Muscle layer of colon (tissue), 2 donors: ENCODE data around the gene CACNB1.

Experiments used
- H3K27ac ChIP-seq: one replicate; pipeline ENCODE4 v1.7.0; 2013; ENCODE audit warnings: low read depth, mild to moderate bottlenecking, low read length, moderate library complexity
- H3K27me3 ChIP-seq, 2 donors: one replicate each; pipeline ENCODE4 v1.7.0; 2013; ENCODE audit warnings: low read length in 2 of 2, mild to moderate bottlenecking in 2 of 2; ENCODE audit not compliant: insufficient read depth in 2 of 2, control insufficient read depth in 1 of 2
- H3K36me3 ChIP-seq: one replicate; pipeline ENCODE4 v1.7.0; 2013; ENCODE audit warnings: mild to moderate bottlenecking, low read length; ENCODE audit not compliant: insufficient read depth
- H3K4me1 ChIP-seq: one replicate; pipeline ENCODE4 v1.7.0; 2013; ENCODE audit warnings: mild to moderate bottlenecking, low read length; ENCODE audit not compliant: insufficient read depth
- H3K4me3 ChIP-seq, 2 donors: one replicate each; pipeline ENCODE4 v1.7.0; 2013; ENCODE audit warnings: low read length in 2 of 2, low read depth in 1 of 2, mild to moderate bottlenecking in 1 of 2, moderate library complexity in 1 of 2
- H3K9ac ChIP-seq: one replicate; pipeline ENCODE4 v1.7.0; 2013; ENCODE audit warnings: low read length
- H3K9me3 ChIP-seq: one replicate; pipeline ENCODE4 v1.7.0; 2013; ENCODE audit warnings: mild to moderate bottlenecking, low read length
- donor health status: abdominal sarcoma.
- donor health status: Adenocarcinoma of cecum.

The CACNB1 gene

DNA sequence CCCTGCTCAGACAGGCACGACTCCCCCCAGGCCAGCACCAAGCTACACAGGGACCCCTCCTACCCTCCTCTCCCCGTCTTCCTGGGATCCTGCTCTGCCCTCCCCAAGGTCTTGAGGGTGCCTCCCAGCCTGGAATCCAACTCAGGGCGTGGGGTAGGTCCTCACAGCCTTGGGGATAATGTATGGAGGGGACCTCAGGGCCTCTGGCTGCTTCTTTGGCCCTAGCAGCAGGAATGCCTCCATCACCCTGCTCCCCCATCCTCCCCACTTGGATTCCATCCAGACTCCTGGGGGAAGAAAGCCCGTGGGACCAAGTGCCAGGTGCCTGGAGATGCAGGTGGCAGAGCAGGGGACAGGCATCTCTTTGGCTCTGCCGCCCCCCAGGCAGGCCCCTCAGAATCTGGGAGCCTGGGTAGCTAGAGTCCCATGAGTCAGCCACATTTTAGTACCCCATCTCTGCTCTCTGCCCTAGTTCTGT lies 39.0 kb upstream of the CACNB1 start:
- Histone ChIP-seq H3K4me1 (peaks cover 5% of the 10 kb centered on the region), H3K27me3 (peaks cover 12 to 38% of the 10 kb centered on the region in 2 donors), H3K36me3 (no peaks in the 10 kb centered on the region), H3K27ac (no peak overlapping the region), H3K9ac (no peak overlapping the region), H3K9me3 (no peaks in the 10 kb centered on the region), H3K4me3 (no peak overlapping the region)

DNA sequence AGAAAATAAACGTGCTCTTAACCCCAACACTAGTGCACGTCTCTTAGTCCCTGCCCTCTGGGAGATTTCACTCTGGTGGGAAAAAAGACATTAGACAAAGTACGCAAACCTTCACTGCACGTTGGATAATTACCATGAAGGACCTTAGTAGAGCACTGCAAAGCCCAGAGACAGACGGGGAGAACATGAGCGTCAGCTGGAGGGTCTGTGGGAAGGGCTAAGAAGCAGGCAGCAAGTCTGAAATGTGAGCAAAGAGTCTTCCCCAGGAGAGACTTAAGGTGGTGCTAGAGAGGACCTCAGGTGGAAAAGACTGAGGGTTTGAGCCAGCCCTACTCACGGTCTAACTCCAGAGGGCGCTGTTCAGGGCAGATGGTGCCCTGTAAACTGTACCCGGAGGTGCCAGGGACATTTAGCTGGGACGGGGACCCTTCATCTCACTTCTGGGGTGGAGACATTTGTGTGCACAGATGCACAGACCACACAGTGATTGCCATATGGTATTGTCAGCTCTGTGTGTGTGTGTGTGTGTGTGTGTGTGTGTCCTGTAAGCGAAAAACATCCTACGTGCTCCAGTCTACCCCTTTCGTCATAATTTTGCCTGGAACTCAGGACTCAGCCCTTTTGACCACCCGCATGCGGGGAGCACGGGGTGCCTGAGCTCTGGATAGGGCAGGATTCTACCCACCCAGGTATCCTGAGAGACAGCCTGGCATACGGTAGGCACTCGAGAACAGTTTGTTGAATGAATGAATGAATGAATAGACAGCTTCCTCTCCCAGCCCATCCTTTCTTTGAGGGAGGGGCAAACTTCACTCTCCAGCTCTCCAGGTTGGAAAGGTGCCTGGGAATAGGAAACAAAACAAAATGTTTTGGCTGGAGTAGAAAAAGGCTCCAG lies 38.3 kb upstream of the CACNB1 start:
- peaks cover 15 to 45% of the 10 kb centered on the region in 2 donors for H3K27me3 ChIP-seq
- H3K4me1 ChIP-seq = peaks cover 6% of the 10 kb centered on the region
- no peaks in the 10 kb centered on the region for H3K36me3 ChIP-seq
- no peak overlapping the region for H3K27ac ChIP-seq
- H3K9ac ChIP-seq = no peak overlapping the region
- no peaks in the 10 kb centered on the region for H3K9me3 ChIP-seq
- H3K4me3 ChIP-seq = no peak overlapping the region

DNA sequence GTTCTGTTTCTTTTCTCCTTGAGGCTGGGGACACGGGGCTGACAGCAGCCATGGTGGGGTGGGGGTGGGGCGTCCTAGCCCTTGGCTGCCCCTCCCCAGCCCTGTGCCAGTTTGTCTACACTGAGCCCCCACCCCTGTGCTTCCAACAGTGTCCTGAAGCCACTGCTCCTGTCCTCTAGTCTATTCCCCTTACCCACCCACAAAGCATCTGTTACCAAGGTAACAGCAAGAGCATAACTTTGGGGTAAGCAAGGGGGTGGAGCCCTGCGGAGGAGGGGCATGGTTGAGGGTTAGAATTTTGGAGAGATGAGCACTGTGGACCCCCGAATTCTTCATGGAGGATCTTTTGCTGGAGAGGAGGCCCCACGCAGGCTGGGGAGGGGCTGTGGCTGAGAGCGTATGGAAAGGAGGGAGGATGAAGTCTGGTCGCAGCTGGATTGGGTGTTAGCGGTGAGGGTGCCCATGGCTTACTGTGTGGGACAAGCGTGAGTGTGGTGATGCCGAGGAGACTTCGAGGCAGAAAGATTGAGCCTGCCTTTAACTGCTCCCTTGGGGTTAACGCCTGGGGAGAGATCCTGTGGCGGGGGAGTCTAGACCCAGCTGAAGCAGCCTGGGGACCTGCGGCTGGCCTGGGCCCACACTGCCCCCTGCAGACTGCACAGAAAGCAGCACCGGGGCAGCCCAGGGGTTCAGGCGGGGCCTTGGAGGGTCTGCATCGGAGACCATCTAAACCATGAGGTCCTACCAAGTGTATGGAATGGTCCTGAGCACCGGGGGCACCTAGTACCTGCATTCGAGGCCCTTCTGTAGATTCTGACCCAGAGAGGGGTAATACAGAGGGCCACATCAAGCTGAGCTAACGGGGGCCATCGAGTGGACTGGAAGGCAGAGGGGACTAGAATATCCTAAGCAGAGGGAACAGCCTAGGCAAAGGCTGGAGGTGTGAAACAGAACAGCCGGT lies 34.4 kb upstream of the CACNB1 start:
- Histone ChIP-seq H3K27ac (no peak overlapping the region), H3K9me3 (no peaks in the 10 kb centered on the region), H3K4me1 (peaks cover 6% of the 10 kb centered on the region), H3K4me3 (no peak overlapping the region), H3K9ac (no peak overlapping the region), H3K36me3 (no peaks in the 10 kb centered on the region), H3K27me3 (peaks cover 15 to 50% of the 10 kb centered on the region in 2 donors)

DNA sequence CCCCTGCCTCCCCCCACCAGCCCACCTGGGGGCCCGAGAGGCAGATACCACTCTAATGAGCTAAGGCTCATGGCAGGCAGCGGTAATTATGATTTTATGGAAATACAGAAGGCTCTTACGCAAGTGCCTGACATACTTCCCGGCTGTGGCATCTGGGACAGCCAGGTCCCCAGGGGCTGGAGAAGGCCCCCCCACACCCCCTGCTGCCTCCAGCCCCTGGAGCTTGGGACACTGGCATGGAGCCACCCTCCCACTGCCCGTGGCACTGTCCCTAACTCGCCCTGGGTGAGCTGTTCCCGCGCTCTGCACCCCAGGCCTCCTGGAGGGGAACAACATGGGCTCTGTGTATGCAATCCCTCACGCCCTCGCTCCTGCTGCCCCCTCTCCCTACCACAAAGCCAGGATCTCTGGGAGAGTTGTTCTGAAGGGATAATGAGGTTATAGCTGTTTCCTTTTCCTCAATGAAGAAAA lies 33.7 kb upstream of the CACNB1 start:
- no peaks in the 10 kb centered on the region for H3K36me3 ChIP-seq
- peaks cover 9% of the 10 kb centered on the region for H3K4me1 ChIP-seq
- no peaks in the 10 kb centered on the region for H3K9me3 ChIP-seq
- H3K9ac ChIP-seq = no peak overlapping the region
- H3K27me3 ChIP-seq = peaks cover 18 to 50% of the 10 kb centered on the region in 2 donors
- no peak overlapping the region for H3K4me3 ChIP-seq
- H3K27ac ChIP-seq = no peak overlapping the region

GRCh38 chr17:39230361-39230760 lies 32.9 kb upstream of the CACNB1 start:
- no peaks in the 10 kb centered on the region for H3K9me3 ChIP-seq
- no peak overlapping the region for H3K27ac ChIP-seq
- no peaks in the 10 kb centered on the region for H3K36me3 ChIP-seq
- peaks cover 11% of the 10 kb centered on the region for H3K4me1 ChIP-seq
- no peak overlapping the region for H3K9ac ChIP-seq
- no peak overlapping the region for H3K4me3 ChIP-seq
- H3K27me3 ChIP-seq = peaks cover 21 to 58% of the 10 kb centered on the region in 2 donors

GRCh38 chr17:39229274-39229913 lies 31.9 kb upstream of the CACNB1 start:
- Histone ChIP-seq H3K4me1 (peaks cover 11% of the 10 kb centered on the region), H3K27me3 (peaks cover 21 to 68% of the 10 kb centered on the region in 2 donors), H3K4me3 (no peak overlapping the region), H3K36me3 (no peaks in the 10 kb centered on the region), H3K9me3 (no peaks in the 10 kb centered on the region), H3K27ac (no peak overlapping the region), H3K9ac (no peak overlapping the region)

- H3K4me1 ChIP-seq = peaks cover 11% of the 10 kb centered on the region
- H3K9ac ChIP-seq = no peak overlapping the region
- no peaks in the 10 kb centered on the region for H3K9me3 ChIP-seq
- no peak overlapping the region for H3K27ac ChIP-seq
- H3K36me3 ChIP-seq = no peaks in the 10 kb centered on the region
- no peak overlapping the region for H3K4me3 ChIP-seq
- H3K27me3 ChIP-seq = peaks cover 21 to 64% of the 10 kb centered on the region in 2 donors
Measured at GRCh38 chr17:39227364-39227919, 30.0 kb upstream of the CACNB1 start.

GRCh38 chr17:39225959-39226683 lies 28.7 kb upstream of the CACNB1 start:
- Histone ChIP-seq H3K9ac (no peak overlapping the region), H3K27ac (no peak overlapping the region), H3K4me1 (peaks cover 5% of the 10 kb centered on the region), H3K9me3 (no peaks in the 10 kb centered on the region), H3K4me3 (peak overlapping the region in 1 of 2 donors; percentile 58), H3K27me3 (peaks cover 12 to 51% of the 10 kb centered on the region in 2 donors), H3K36me3 (no peaks in the 10 kb centered on the region)

DNA sequence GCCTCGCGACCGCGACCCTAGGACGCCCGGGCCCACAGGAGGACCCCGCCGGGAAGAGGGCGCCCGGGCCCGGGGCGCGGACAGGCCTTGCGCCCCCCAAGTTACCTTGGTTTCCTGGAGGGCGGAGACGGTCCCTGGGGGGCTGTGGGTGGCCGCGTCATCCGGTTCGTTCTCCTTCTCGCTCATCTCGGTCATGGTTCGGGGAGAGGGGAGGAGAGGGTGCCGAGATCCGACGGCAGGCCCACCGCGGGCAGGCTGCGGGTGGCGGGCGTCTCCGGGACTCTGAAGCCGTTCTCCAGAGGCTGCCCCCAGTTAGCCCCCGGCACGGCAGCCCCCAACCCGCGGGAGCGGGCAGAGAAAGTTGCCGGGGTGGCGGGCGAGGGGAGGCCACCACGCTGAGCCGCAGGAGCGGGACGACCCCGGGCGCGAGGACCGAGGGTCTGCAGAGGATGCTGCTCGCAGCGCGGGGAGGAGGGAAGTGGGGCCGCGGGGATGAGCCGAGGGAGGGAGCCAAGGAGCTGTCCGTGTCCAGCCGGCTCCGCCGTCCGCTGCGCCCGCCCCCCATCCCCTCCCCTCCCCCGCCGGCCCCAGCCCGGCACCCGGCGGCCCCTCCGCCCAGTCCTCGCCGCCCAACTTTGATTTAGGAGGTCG lies 28.0 kb upstream of the CACNB1 start, which contains the start of gene STAC2:
Gene STAC2 (minus strand): TSS at position 638 of the 651 bp plus-strand sequence. CDS start 443 bp downstream, at position 195.
- H3K4me1 ChIP-seq = peaks cover 5% of the 10 kb centered on the region
- H3K9ac ChIP-seq = no peak within 1 kb of the TSS
- peak within 1 kb of the TSS; percentile 20 to 58 for H3K4me3 ChIP-seq
- no peaks in the 10 kb centered on the region for H3K36me3 ChIP-seq
- no peaks in the 10 kb centered on the region for H3K9me3 ChIP-seq
- peaks cover 12 to 46% of the 10 kb centered on the region in 2 donors for H3K27me3 ChIP-seq
- H3K27ac ChIP-seq = no peak within 1 kb of the TSS
